Fibroblast of lung (primary cell): Measurements from ENCODE around the gene HM13. TPM values are rescaled to one million over a fixed set of nuclear protein-coding genes. Genes with fewer than 3 reads are reported as not detected.
A peak's percentile ranks its signal among the peaks of the same experiment; 100 is the strongest.
"Not testable (repeated sequence)": the region's sequence is repeated elsewhere in the genome, so short reads cannot be mapped to it uniquely, and the experiment has no call there.

Experiments used
- DNase-seq, 2 donors: peaks; one replicate each; pipeline versions ENCODE4 v3.0.0 to v3.0.0-alpha.2; 2010; ENCODE audit warnings: low read depth in 2 of 2
- H2AFZ ChIP-seq: 2 replicates; pipeline ENCODE4 v1.5.1; 2012; ENCODE audit warnings: low read length, control low read depth, inconsistent platforms
- H3K27ac ChIP-seq: 2 replicates; pipeline ENCODE4 v1.5.1; 2011; ENCODE audit warnings: low read length, control low read depth; ENCODE audit not compliant: insufficient read depth
- H3K27me3 ChIP-seq: 2 replicates; pipeline ENCODE4 v1.5.1; 2011; ENCODE audit warnings: mild to moderate bottlenecking, low read length; ENCODE audit not compliant: control insufficient read depth, insufficient read depth
- H3K36me3 ChIP-seq: 2 replicates; pipeline ENCODE4 v1.5.1; 2011; ENCODE audit warnings: low read length; ENCODE audit not compliant: control insufficient read depth, insufficient read depth
- H3K4me1 ChIP-seq: 2 replicates; pipeline ENCODE4 v1.5.1; 2011; ENCODE audit warnings: low read length; ENCODE audit not compliant: control insufficient read depth, insufficient read depth; ENCODE audit errors: extremely low read depth
- H3K4me2 ChIP-seq: 2 replicates; pipeline ENCODE4 v1.5.1; 2011; ENCODE audit warnings: low read length, control low read depth; ENCODE audit not compliant: insufficient read depth; ENCODE audit errors: extremely low read depth
- H3K4me3 ChIP-seq, 4 experiments: fragments of 200-600 bp in 1 of 4; sonication (generic) in 1 of 4; replicated peaks in 1 of 4; 2 replicates each; pipeline ENCODE4 v1.5.1; 2011 to 2016; ENCODE audit warnings: low read length in 4 of 4, low read depth in 3 of 4, mild to moderate bottlenecking in 3 of 4, control low read depth in 2 of 4, inconsistent platforms in 1 of 4, mixed read lengths in 1 of 4; ENCODE audit not compliant: insufficient read depth in 1 of 4; ENCODE audit errors: control extremely low read depth in 1 of 4
- H3K79me2 ChIP-seq: 2 replicates; pipeline ENCODE4 v1.5.1; 2012; ENCODE audit warnings: mild to moderate bottlenecking, low read length, inconsistent platforms; ENCODE audit not compliant: control insufficient read depth, insufficient read depth
- H3K9ac ChIP-seq: 2 replicates; pipeline ENCODE4 v1.5.1; 2011; ENCODE audit warnings: mild to moderate bottlenecking, low read length, control low read depth; ENCODE audit not compliant: insufficient read depth
- H3K9me3 ChIP-seq: 2 replicates; pipeline ENCODE4 v1.5.1; 2012; ENCODE audit warnings: low read depth, low read length; ENCODE audit not compliant: control insufficient read depth, insufficient read depth
- H4K20me1 ChIP-seq: 2 replicates; pipeline ENCODE4 v1.5.1; 2011; ENCODE audit warnings: low read length; ENCODE audit not compliant: control insufficient read depth, insufficient read depth; ENCODE audit errors: extremely low read depth
- EZH2 ChIP-seq: IDR thresholded peaks from 2 replicates; pipeline ENCODE4 v1.5.1; 2012; ENCODE audit warnings: low read length, control low read depth, mild to moderate bottlenecking; ENCODE audit errors: missing control alignments
- polyA minus RNA-seq: library from RNA; depleted of rRNA, polyadenylated mRNA; stranded (reverse); fragments of >200 nt; gene quantifications from 2 replicates; pipeline ENCODE4 v1.2.3, GENCODE V29; 2011; ENCODE audit warnings: low replicate concordance
- polyA plus RNA-seq, 2 donors: library from polyadenylated mRNA; depleted of rRNA in 1 of 2; stranded (reverse) in 1 of 2; unstranded in 1 of 2; fragments of >200 nt; gene quantifications; 2 replicates each; pipeline ENCODE4 v1.2.1, GENCODE V29; 2011 to 2012; ENCODE audit warnings: missing spikeins in 1 of 2
- total RNA-seq: library from RNA; depleted of rRNA; stranded (reverse); fragments of >200 nt; gene quantifications from 2 replicates; pipeline ENCODE4 v1.2.1, GENCODE V29; 2014
- TF ChIP-seq, protein P1 (sequence below), 2 donors: IDR thresholded peaks in 1 of 2; conservative IDR thresholded peaks in 1 of 2; 1 replicate in 1 of 2; 2 replicates in 1 of 2; pipeline ENCODE4 v1.5.1; 2011 to 2012; ENCODE audit warnings: low read length in 2 of 2, control low read depth in 1 of 2, inconsistent platforms in 1 of 2, low read depth in 1 of 2, mild to moderate bottlenecking in 1 of 2

Gene HM13
- total RNA-seq (41.9 and 52.5 TPM in 2 replicates), polyA plus RNA-seq (153 and 157 TPM in 2 replicates), polyA minus RNA-seq (328 and 338 TPM in 2 replicates)
- 181 and 201 TPM in 2 replicates for polyA plus RNA-seq (2012)

- Histone ChIP-seq H4K20me1 (no peaks in the 10 kb centered on the region), H3K4me2 (peak within 1 kb of the TSS; percentile 98), H3K4me1 (peaks cover 10% of the 10 kb centered on the region), H3K9me3 (no peaks in the 10 kb centered on the region), H3K27ac (peak within 1 kb of the TSS; percentile 96), H3K36me3 (peaks cover 3% of the 10 kb centered on the region), H3K9ac (peak within 1 kb of the TSS; percentile 90), H3K27me3 (no peaks in the 10 kb centered on the region), H3K79me2 (peaks cover 50% of the 10 kb centered on the region), H2AFZ (peak within 1 kb of the TSS; percentile 85), H3K4me3 (peak within 1 kb of the TSS; percentile 96 to 98 (median 98))
- no peak for TF ChIP-seq EZH2
- TF ChIP-seq, protein P1, sequence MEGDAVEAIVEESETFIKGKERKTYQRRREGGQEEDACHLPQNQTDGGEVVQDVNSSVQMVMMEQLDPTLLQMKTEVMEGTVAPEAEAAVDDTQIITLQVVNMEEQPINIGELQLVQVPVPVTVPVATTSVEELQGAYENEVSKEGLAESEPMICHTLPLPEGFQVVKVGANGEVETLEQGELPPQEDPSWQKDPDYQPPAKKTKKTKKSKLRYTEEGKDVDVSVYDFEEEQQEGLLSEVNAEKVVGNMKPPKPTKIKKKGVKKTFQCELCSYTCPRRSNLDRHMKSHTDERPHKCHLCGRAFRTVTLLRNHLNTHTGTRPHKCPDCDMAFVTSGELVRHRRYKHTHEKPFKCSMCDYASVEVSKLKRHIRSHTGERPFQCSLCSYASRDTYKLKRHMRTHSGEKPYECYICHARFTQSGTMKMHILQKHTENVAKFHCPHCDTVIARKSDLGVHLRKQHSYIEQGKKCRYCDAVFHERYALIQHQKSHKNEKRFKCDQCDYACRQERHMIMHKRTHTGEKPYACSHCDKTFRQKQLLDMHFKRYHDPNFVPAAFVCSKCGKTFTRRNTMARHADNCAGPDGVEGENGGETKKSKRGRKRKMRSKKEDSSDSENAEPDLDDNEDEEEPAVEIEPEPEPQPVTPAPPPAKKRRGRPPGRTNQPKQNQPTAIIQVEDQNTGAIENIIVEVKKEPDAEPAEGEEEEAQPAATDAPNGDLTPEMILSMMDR (conservative IDR thresholded peaks at IDR 0.05 in 1 of 2, IDR thresholded peaks at IDR 0.05 in 1 of 2; ENCODE audit: low read depth in 1 of 2, low read length in 2 of 2): peak; percentile 39 to 89
- peak; percentile 91 to 94 for DNase-seq
These were observed at the start of gene HM13 for GRCh38 chr20:31514154-31515071. Gene HM13, plus strand, starts transcription at chr20:31514442. Its CDS starts 110 bp downstream, at chr20:31514552.

DNA sequence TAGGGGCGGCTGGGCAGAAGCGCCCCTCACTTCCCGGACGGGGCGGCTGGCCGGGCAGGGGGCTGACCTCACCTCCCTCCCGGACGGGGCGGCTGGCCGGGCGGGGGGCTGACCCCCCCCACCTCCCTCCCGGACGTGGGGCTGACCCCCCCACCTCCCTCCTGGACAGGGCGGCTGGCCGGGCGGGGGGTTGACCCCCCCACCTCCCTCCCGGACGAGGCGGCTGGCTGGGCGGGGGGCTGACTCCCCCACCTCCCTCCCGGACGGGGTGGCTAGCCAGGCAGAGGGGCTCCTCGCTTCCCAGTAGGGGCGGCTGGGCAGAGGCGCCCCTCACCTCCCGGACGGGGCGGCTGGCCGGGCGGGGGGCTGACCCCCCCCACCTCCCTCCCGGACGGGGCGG lies 43.3 kb upstream of the HM13 start:
- not testable (repeated sequence) for H3K9ac ChIP-seq, H3K4me2 ChIP-seq, H3K36me3 ChIP-seq, H3K4me3 ChIP-seq, H3K9me3 ChIP-seq, DNase-seq, H4K20me1 ChIP-seq, H3K27ac ChIP-seq, H2AFZ ChIP-seq, H3K4me1 ChIP-seq, H3K79me2 ChIP-seq
- peaks cover 10% of the 10 kb centered on the region for H3K27me3 ChIP-seq

GRCh38 chr20:31472395-31473330 lies 41.6 kb upstream of the HM13 start:
- Histone ChIP-seq H3K27me3 (peaks cover 22% of the 10 kb centered on the region), H3K79me2 (no peaks in the 10 kb centered on the region), H3K4me1 (no peaks in the 10 kb centered on the region), H3K36me3 (no peaks in the 10 kb centered on the region), H3K27ac (no peak overlapping the region), H3K9me3 (no peaks in the 10 kb centered on the region), H3K4me2 (no peak overlapping the region), H3K9ac (no peak overlapping the region), H4K20me1 (no peaks in the 10 kb centered on the region), H3K4me3 (no peak overlapping the region), H2AFZ (no peak overlapping the region)
- no peak for TF ChIP-seq EZH2
- TF ChIP-seq, protein P1 (conservative IDR thresholded peaks at IDR 0.05 in 1 of 2, IDR thresholded peaks at IDR 0.05 in 1 of 2; ENCODE audit: low read depth in 1 of 2, low read length in 2 of 2): no peak
- no peak for DNase-seq
